Panc1 (cell line): ENCODE results near the gene CREBBP. TPM values are rescaled to one million over a fixed set of nuclear protein-coding genes. Genes with fewer than 3 reads are reported as not detected.

Experiments used
- ATAC-seq: fragments of 200-7000 bp; cut with Tn5 transposase; 2 replicates; pipeline ENCODE4 v1.9.1; 2020; ENCODE audit warnings: mild to moderate bottlenecking, moderate library complexity
- BruUV-seq: library from RNA; stranded (reverse); fragments of 400-500 nt; replicated peaks from 2 replicates; lab custom pipeline; 2021; lab: Mats Ljungman, UMichigan
- CTCF ChIA-PET: fragments of 300-600 bp; sonication (Branson Sonifier 250); formaldehyde crosslinking; loops from one replicate; lab custom pipeline; 2022; ENCODE audit warnings: antibody characterized with exemption; lab: Charles Lee
- POLR2A ChIA-PET: fragments of 300-600 bp; sonication (Branson Sonifier 250); formaldehyde crosslinking; loops from one replicate; lab custom pipeline; 2022; ENCODE audit warnings: antibody characterized with exemption; lab: Charles Lee
- DNase-seq: peaks from one replicate; pipeline ENCODE4 v3.0.0-alpha.2; 2010; ENCODE audit warnings: low read depth, low spot score
- H3K27ac ChIP-seq: 2 replicates; pipeline ENCODE4 v1.5.1; 2011; ENCODE audit warnings: mild to moderate bottlenecking, low read length, inconsistent platforms
- H3K27me3 ChIP-seq: fragments of 200-500 bp; sonication (Bioruptor generic); 2 replicates; pipeline ENCODE4 v1.6.0; 2014; ENCODE audit warnings: low read length, inconsistent platforms; ENCODE audit not compliant: control insufficient read depth, insufficient read depth
- H3K36me3 ChIP-seq: fragments of 200-500 bp; sonication (Bioruptor generic); 2 replicates; pipeline ENCODE4 v1.5.1; 2014; ENCODE audit warnings: inconsistent platforms, mild to moderate bottlenecking, low read length, moderate library complexity; ENCODE audit not compliant: control insufficient read depth, insufficient read depth
- H3K4me1 ChIP-seq: 2 replicates; pipeline ENCODE4 v1.5.1; 2011; ENCODE audit warnings: inconsistent platforms, mild to moderate bottlenecking, low read length, moderate library complexity; ENCODE audit not compliant: control insufficient read depth, insufficient read depth
- H3K4me3 ChIP-seq, 2 experiments: 2 replicates each; pipeline ENCODE4 v1.5.1; 2011 to 2012; ENCODE audit warnings: low read depth in 2 of 2, low read length in 2 of 2, mild to moderate bottlenecking in 2 of 2, inconsistent platforms in 1 of 2, moderate library complexity in 1 of 2
- H3K9me3 ChIP-seq: fragments of 200-500 bp; sonication (Bioruptor generic); 2 replicates; pipeline ENCODE4 v1.5.1; 2014; ENCODE audit warnings: low read depth, mild to moderate bottlenecking, inconsistent platforms, low read length, moderate library complexity; ENCODE audit not compliant: control insufficient read depth, insufficient read depth
- POLR2AphosphoS5 ChIP-seq: IDR thresholded peaks from 2 replicates; pipeline ENCODE4 v1.6.1; 2012; ENCODE audit warnings: mild to moderate bottlenecking, low read depth, low read length, moderate library complexity
- SIN3A ChIP-seq: IDR thresholded peaks from 2 replicates; pipeline ENCODE4 v1.6.1; 2012; ENCODE audit warnings: low read depth, mild to moderate bottlenecking, low read length, moderate library complexity, borderline replicate concordance; ENCODE audit not compliant: insufficient read depth
- TCF7L2 ChIP-seq: IDR thresholded peaks from 2 replicates; pipeline ENCODE4 v1.6.1; 2011; ENCODE audit warnings: mild to moderate bottlenecking, low read depth, low read length, inconsistent platforms
- in situ Hi-C: cut with HindIII; loops from 2 replicates; pipeline ENCODE4 v1.10.0; 2016; ENCODE audit warnings: low sequenced_read_pairs, low pct_unique_long_range_greater_than_20kb
- intact Hi-C: fragments of 100-400 bp; cut with micrococcal nuclease; formaldehyde crosslinking; loops from one replicate; pipeline ENCODE4 v1.10.0; 2022; ENCODE audit not compliant: unreplicated experiment
- total RNA-seq: library from RNA; stranded (reverse); gene quantifications from one replicate; pipeline ENCODE4 v1.2.1, GENCODE V29; 2021; ENCODE audit not compliant: unreplicated experiment
- TF ChIP-seq, protein P1 (sequence below), 2 experiments: IDR thresholded peaks; 2 replicates each; pipeline ENCODE4 v1.6.1; 2011 to 2012; ENCODE audit warnings: low read depth in 2 of 2, control low read depth in 1 of 2, low read length in 1 of 2, mild to moderate bottlenecking in 1 of 2, moderate library complexity in 1 of 2; ENCODE audit not compliant: insufficient read depth in 1 of 2
- TF ChIP-seq, protein P2 (sequence below): fragments of 450-650 bp; IDR thresholded peaks from 2 replicates; pipeline ENCODE4 v1.5.1; 2017; ENCODE audit warnings: mild to moderate bottlenecking

Gene CREBBP
- total RNA-seq, 1 experiment from 2014 or later, result 60.2 TPM

DNA sequence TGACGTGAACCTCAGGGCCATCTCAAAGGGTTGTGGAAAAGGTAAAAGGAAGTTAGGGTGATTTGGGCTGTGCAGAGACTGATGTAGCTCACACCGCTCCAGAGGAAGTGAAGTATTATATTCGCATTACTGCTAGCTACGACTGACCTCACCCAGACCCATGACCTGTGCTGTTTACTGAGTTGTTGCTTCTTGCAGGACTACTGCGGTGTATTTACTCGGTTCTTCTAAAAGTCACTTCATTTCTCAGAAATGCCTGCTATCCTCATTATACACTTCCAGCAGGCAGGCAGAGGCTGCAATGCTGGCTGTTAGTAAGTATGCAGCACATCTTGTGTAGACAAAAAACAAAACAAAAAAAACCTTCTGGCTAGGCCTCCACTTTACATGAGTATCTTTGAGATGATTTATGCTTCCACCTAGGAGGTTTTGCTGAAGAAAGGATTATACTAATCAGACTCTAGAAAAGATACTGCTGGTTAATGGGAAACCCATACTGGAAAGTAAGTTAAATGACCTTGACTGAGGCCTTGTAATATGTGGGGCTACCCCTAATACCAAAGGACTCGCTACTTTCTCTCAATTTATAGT is 76.0 kb downstream of the CREBBP start:
- TF ChIP-seq, protein P1, sequence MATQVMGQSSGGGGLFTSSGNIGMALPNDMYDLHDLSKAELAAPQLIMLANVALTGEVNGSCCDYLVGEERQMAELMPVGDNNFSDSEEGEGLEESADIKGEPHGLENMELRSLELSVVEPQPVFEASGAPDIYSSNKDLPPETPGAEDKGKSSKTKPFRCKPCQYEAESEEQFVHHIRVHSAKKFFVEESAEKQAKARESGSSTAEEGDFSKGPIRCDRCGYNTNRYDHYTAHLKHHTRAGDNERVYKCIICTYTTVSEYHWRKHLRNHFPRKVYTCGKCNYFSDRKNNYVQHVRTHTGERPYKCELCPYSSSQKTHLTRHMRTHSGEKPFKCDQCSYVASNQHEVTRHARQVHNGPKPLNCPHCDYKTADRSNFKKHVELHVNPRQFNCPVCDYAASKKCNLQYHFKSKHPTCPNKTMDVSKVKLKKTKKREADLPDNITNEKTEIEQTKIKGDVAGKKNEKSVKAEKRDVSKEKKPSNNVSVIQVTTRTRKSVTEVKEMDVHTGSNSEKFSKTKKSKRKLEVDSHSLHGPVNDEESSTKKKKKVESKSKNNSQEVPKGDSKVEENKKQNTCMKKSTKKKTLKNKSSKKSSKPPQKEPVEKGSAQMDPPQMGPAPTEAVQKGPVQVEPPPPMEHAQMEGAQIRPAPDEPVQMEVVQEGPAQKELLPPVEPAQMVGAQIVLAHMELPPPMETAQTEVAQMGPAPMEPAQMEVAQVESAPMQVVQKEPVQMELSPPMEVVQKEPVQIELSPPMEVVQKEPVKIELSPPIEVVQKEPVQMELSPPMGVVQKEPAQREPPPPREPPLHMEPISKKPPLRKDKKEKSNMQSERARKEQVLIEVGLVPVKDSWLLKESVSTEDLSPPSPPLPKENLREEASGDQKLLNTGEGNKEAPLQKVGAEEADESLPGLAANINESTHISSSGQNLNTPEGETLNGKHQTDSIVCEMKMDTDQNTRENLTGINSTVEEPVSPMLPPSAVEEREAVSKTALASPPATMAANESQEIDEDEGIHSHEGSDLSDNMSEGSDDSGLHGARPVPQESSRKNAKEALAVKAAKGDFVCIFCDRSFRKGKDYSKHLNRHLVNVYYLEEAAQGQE (IDR thresholded peaks at IDR 0.05; ENCODE audit: insufficient read depth in 1 of 2, low read depth in 2 of 2, low read length in 1 of 2), result no peak
- TF ChIP-seq SIN3A, result no peak
- no peak for TF ChIP-seq POLR2AphosphoS5
- TF ChIP-seq TCF7L2, result no peak
- TF ChIP-seq, protein P2, sequence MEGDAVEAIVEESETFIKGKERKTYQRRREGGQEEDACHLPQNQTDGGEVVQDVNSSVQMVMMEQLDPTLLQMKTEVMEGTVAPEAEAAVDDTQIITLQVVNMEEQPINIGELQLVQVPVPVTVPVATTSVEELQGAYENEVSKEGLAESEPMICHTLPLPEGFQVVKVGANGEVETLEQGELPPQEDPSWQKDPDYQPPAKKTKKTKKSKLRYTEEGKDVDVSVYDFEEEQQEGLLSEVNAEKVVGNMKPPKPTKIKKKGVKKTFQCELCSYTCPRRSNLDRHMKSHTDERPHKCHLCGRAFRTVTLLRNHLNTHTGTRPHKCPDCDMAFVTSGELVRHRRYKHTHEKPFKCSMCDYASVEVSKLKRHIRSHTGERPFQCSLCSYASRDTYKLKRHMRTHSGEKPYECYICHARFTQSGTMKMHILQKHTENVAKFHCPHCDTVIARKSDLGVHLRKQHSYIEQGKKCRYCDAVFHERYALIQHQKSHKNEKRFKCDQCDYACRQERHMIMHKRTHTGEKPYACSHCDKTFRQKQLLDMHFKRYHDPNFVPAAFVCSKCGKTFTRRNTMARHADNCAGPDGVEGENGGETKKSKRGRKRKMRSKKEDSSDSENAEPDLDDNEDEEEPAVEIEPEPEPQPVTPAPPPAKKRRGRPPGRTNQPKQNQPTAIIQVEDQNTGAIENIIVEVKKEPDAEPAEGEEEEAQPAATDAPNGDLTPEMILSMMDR, result no peak
- Histone ChIP-seq H3K27ac (no peak overlapping the region), H3K36me3 (no peaks in the 10 kb centered on the region), H3K4me1 (peaks cover 7% of the 10 kb centered on the region), H3K4me3 (no peak overlapping the region), H3K27me3 (no peaks in the 10 kb centered on the region), H3K9me3 (no peaks in the 10 kb centered on the region)
- intact Hi-C loops, result no loop called here
- ChIA-PET POLR2A (no interaction called here), CTCF (no interaction called here)
- in situ Hi-C loops, result no loop called here
- no TSS peak for BruUV-seq
- ATAC-seq, result no peak
- DNase-seq, result no peak

DNA sequence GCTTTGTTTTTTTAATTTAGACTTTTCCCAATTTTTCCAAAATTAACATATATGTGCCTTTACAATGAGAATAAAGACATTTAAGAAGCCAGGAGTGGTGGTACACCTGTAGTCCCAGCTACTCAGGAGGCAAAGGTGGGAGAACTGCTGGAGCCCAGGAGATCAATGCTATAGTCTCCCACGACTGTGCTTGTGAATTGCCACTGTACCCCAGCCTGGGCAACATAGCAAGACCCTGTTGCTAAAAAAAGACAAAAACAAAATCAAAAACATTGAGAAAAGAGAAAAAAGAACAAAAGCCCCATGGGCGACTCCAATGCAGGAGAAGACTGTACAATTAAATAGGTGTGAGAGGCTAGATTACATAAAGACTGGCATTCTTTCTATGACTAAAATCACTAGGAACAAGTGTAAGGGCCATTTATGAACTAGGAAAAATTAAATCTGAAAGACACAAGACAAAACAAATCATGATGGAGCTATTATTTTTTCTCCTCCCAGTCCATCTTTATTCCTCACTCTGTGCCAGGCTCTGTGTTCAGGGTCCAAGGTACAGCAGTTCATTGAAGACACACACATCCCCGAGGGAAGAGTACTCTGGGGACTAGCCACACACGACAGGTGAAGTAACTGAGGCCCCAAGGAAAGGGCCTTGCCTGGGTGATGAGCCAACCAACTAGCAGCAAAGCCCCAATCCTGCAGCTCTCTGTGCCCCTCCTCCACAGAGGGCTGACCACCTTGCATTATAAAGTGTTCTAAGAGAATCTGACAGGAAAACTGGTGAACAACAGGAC is 79.8 kb downstream of the CREBBP start:
- no peaks in the 10 kb centered on the region for H3K27me3 ChIP-seq
- TF ChIP-seq POLR2AphosphoS5 (no peak), TCF7L2 (no peak), SIN3A (no peak)
- TF ChIP-seq, protein P2, result no peak
- TF ChIP-seq, protein P1 (IDR thresholded peaks at IDR 0.05; ENCODE audit: insufficient read depth in 1 of 2, low read depth in 2 of 2, low read length in 1 of 2), result no peak
- DNase-seq (no peak), ATAC-seq (no peak)
- ChIA-PET CTCF (interaction anchor here (0.5 kb wide), 1 partner anchor 48 kb away, joined by 7 read pairs; no protein-coding TSS in a partner anchor), POLR2A (no interaction called here)
- no peak overlapping the region for H3K27ac ChIP-seq
- H3K36me3 ChIP-seq, result no peaks in the 10 kb centered on the region
- H3K4me1 ChIP-seq, result peaks cover 10% of the 10 kb centered on the region
- no TSS peak for BruUV-seq
- no peak overlapping the region for H3K4me3 ChIP-seq
- in situ Hi-C loops (no loop called here), intact Hi-C loops (no loop called here)
- no peaks in the 10 kb centered on the region for H3K9me3 ChIP-seq
